IMR-90 (cell line): ENCODE data around the gene SYNE2. TPM values are rescaled to one million over a fixed set of nuclear protein-coding genes. Genes with fewer than 3 reads are reported as not detected.

Experiments
- ATAC-seq: fragments of 200-7000 bp; cut with Tn5 transposase; 2 replicates; pipeline ENCODE4 v1.9.1; 2020; ENCODE audit warnings: low read depth, mild to moderate bottlenecking, moderate library complexity
- BruUV-seq: library from RNA; stranded (reverse); fragments of 400-500 nt; replicated peaks from 2 replicates; lab custom pipeline; 2021; lab: Mats Ljungman, UMichigan
- CTCF ChIA-PET: fragments of 300-600 bp; formaldehyde crosslinking; extraction: SDS; loops from one replicate; lab custom pipeline; 2021; ENCODE audit warnings: antibody characterized with exemption; lab: Yijun Ruan, JAX
- POLR2A ChIA-PET: fragments of 300-600 bp; sonication (Branson Sonifier 250); formaldehyde crosslinking; loops from one replicate; lab custom pipeline; 2022; ENCODE audit warnings: antibody characterized with exemption; ENCODE audit not compliant: unreplicated experiment; lab: Charles Lee
- DNase-seq: peaks from one replicate; pipeline ENCODE4 v3.0.0; 2013
- H2AFZ ChIP-seq: replicated peaks from 2 replicates; pipeline ENCODE3; 2013; ENCODE audit warnings: low read length, mild to moderate bottlenecking; ENCODE audit not compliant: poor library complexity
- H2AK5ac ChIP-seq: 2 replicates; pipeline ENCODE4 v1.6.1; 2013; ENCODE audit warnings: low read depth, low read length, inconsistent platforms
- H2AK9ac ChIP-seq: replicated peaks from 2 replicates; pipeline ENCODE3; 2013; ENCODE audit warnings: mild to moderate bottlenecking, low read depth, low read length, moderate library complexity; ENCODE audit not compliant: poor library complexity
- H2BK120ac ChIP-seq: 2 replicates; pipeline ENCODE4 v1.6.1; 2013; ENCODE audit warnings: low read depth, low read length, inconsistent platforms
- H2BK15ac ChIP-seq: 3 replicates; pipeline ENCODE4 v1.6.1; 2013; ENCODE audit warnings: low read depth, low read length, inconsistent platforms
- H2BK20ac ChIP-seq: 2 replicates; pipeline ENCODE4 v1.6.1; 2013; ENCODE audit warnings: low read depth, mild to moderate bottlenecking, inconsistent platforms, low read length, moderate library complexity
- H2BK5ac ChIP-seq: 2 replicates; pipeline ENCODE4 v1.6.1; 2013; ENCODE audit warnings: mild to moderate bottlenecking, low read depth, low read length, inconsistent platforms; ENCODE audit not compliant: poor library complexity, severe bottlenecking
- H3K14ac ChIP-seq: replicated peaks from 2 replicates; pipeline ENCODE4 v1.6.1; 2013; ENCODE audit warnings: low read depth, low read length, inconsistent platforms
- H3K18ac ChIP-seq: 2 replicates; pipeline ENCODE4 v1.6.1; 2013; ENCODE audit warnings: low read depth, low read length, control low read depth
- H3K23ac ChIP-seq: 2 replicates; pipeline ENCODE4 v1.6.1; 2013; ENCODE audit warnings: low read depth, low read length, inconsistent platforms
- H3K27ac ChIP-seq: 2 replicates; pipeline ENCODE4 v1.5.1; 2013; ENCODE audit warnings: mild to moderate bottlenecking, control low read depth, low read length; ENCODE audit not compliant: insufficient read depth
- H3K27me3 ChIP-seq: 2 replicates; pipeline ENCODE4 v1.6.1; 2013; ENCODE audit warnings: low read length; ENCODE audit not compliant: control insufficient read depth, insufficient read depth
- H3K36me3 ChIP-seq: 2 replicates; pipeline ENCODE4 v1.6.1; 2013; ENCODE audit warnings: low read length, mixed read lengths; ENCODE audit not compliant: control insufficient read depth, insufficient read depth
- H3K4ac ChIP-seq: 2 replicates; pipeline ENCODE4 v1.6.1; 2013; ENCODE audit warnings: low read depth, low read length, inconsistent platforms
- H3K4me1 ChIP-seq: 2 replicates; pipeline ENCODE4 v1.6.1; 2013; ENCODE audit warnings: low read length, mixed read lengths; ENCODE audit not compliant: control insufficient read depth, insufficient read depth
- H3K4me2 ChIP-seq: 2 replicates; pipeline ENCODE4 v1.6.1; 2013; ENCODE audit warnings: low read depth, mild to moderate bottlenecking, control low read depth, low read length, moderate library complexity
- H3K4me3 ChIP-seq: 2 replicates; pipeline ENCODE4 v1.5.1; 2013; ENCODE audit warnings: low read depth, mild to moderate bottlenecking, control low read depth, low read length, moderate library complexity; ENCODE audit not compliant: insufficient read depth
- H3K56ac ChIP-seq: 2 replicates; pipeline ENCODE4 v1.6.1; 2013; ENCODE audit warnings: low read length, inconsistent platforms; ENCODE audit not compliant: insufficient read depth; ENCODE audit errors: extremely low read depth
- H3K79me1 ChIP-seq, 2 experiments: 2 replicates each; pipeline ENCODE4 v1.6.1; 2013; ENCODE audit warnings: low read length in 2 of 2, inconsistent platforms in 1 of 2, low read depth in 1 of 2
- H3K9ac ChIP-seq: 2 replicates; pipeline ENCODE4 v1.6.1; 2013; ENCODE audit warnings: low read depth, low read length, control low read depth
- H3K9me1 ChIP-seq: 2 replicates; pipeline ENCODE4 v1.6.1; 2013; ENCODE audit warnings: low read length, inconsistent platforms; ENCODE audit not compliant: insufficient read depth
- H3K9me3 ChIP-seq: 2 replicates; pipeline ENCODE4 v1.6.1; 2013; ENCODE audit warnings: low read length; ENCODE audit not compliant: control insufficient read depth, insufficient read depth
- H4K20me1 ChIP-seq: 2 replicates; pipeline ENCODE4 v1.6.1; 2013; ENCODE audit warnings: low read length, inconsistent platforms; ENCODE audit not compliant: insufficient read depth
- H4K5ac ChIP-seq: 2 replicates; pipeline ENCODE4 v1.6.1; 2013; ENCODE audit warnings: mild to moderate bottlenecking, low read depth, low read length, control low read depth
- H4K8ac ChIP-seq, 2 experiments: 2 replicates each; pipeline ENCODE4 v1.6.1; 2013; ENCODE audit warnings: low read depth in 2 of 2, low read length in 2 of 2, control low read depth in 1 of 2, inconsistent platforms in 1 of 2
- H4K91ac ChIP-seq: 2 replicates; pipeline ENCODE4 v1.6.1; 2013; ENCODE audit warnings: low read depth, low read length, inconsistent platforms; ENCODE audit not compliant: insufficient read depth
- BHLHE40 ChIP-seq: fragments of 150-350 bp; IDR thresholded peaks from 2 replicates; pipeline ENCODE4 v1.6.1; 2016; ENCODE audit warnings: mild to moderate bottlenecking, low read depth, low read length
- CEBPB ChIP-seq: IDR thresholded peaks from 2 replicates; pipeline ENCODE4 v1.6.1; 2012; ENCODE audit warnings: low read depth, low read length, improper control_type of control experiment
- CHD1 ChIP-seq: IDR thresholded peaks from 2 replicates; pipeline ENCODE4 v1.6.1; 2012; ENCODE audit warnings: low read depth, low read length, improper control_type of control experiment
- CTCF ChIP-seq: conservative IDR thresholded peaks from 2 replicates; pipeline ENCODE4 v1.5.1; 2012; ENCODE audit warnings: mild to moderate bottlenecking, low read depth, low read length, improper control_type of control experiment
- ELK1 ChIP-seq: fragments of 150-350 bp; IDR thresholded peaks from 2 replicates; pipeline ENCODE4 v1.6.1; 2016; ENCODE audit warnings: low read depth, mild to moderate bottlenecking, low read length, moderate library complexity, borderline replicate concordance
- FOS ChIP-seq: fragments of 150-350 bp; IDR thresholded peaks from 2 replicates; pipeline ENCODE4 v1.6.1; 2016; ENCODE audit warnings: low read depth, low read length
- MAFK ChIP-seq: IDR thresholded peaks from 2 replicates; pipeline ENCODE4 v1.6.1; 2012; ENCODE audit warnings: low read depth, low read length, improper control_type of control experiment
- MAZ ChIP-seq: IDR thresholded peaks from 2 replicates; pipeline ENCODE4 v1.6.1; 2012; ENCODE audit warnings: low read depth, mild to moderate bottlenecking, low read length, improper control_type of control experiment, moderate library complexity, borderline replicate concordance
- MXI1 ChIP-seq: IDR thresholded peaks from 2 replicates; pipeline ENCODE4 v1.6.1; 2012; ENCODE audit warnings: low read depth, mild to moderate bottlenecking, low read length, moderate library complexity, borderline replicate concordance
- NFE2L2 ChIP-seq: fragments of 150-350 bp; IDR thresholded peaks from 2 replicates; pipeline ENCODE4 v1.6.1; 2016; ENCODE audit warnings: low read depth, mild to moderate bottlenecking, low read length
- POLR2A ChIP-seq: IDR thresholded peaks from 2 replicates; pipeline ENCODE4 v1.6.1; 2012; ENCODE audit warnings: mild to moderate bottlenecking, low read depth, low read length
- RAD21 ChIP-seq: IDR thresholded peaks from 2 replicates; pipeline ENCODE4 v1.6.1; 2012; ENCODE audit warnings: low read length, improper control_type of control experiment
- RCOR1 ChIP-seq: IDR thresholded peaks from 2 replicates; pipeline ENCODE4 v1.6.1; 2012; ENCODE audit warnings: mild to moderate bottlenecking, low read length, improper control_type of control experiment; ENCODE audit not compliant: insufficient replicate concordance
- RFX5 ChIP-seq: IDR thresholded peaks from 2 replicates; pipeline ENCODE4 v1.8.0; 2012; ENCODE audit warnings: low read depth, mild to moderate bottlenecking, low read length, moderate library complexity
- SMC3 ChIP-seq: fragments of 150-350 bp; IDR thresholded peaks from 2 replicates; pipeline ENCODE4 v1.6.1; 2016; ENCODE audit warnings: low read depth, mild to moderate bottlenecking, antibody characterized with exemption, low read length, moderate library complexity
- WGBS, 2 experiments: methylation state at CpG; one replicate each; pipeline versions ENCODE4 v1.1.5 to v1.1.7; 2013; ENCODE audit warnings: missing lambda C conversion rate in 2 of 2; ENCODE audit not compliant: insufficient read length in 1 of 2; ENCODE audit errors: extremely low coverage in 2 of 2; 5-methylcytosine and 5-hydroxymethylcytosine counted together
- dilution Hi-C: fragments of 300-500 bp; cut with HindIII; formaldehyde crosslinking; loops from one replicate; pipeline ENCODE4 v1.14.3; 2018; ENCODE audit warnings: low sequenced_read_pairs; ENCODE audit not compliant: unreplicated experiment
- in situ Hi-C: fragments of 300-500 bp; cut with MboI; formaldehyde crosslinking; loops from 3 replicates; pipeline ENCODE4 v1.14.3; 2019; ENCODE audit warnings: low sequenced_read_pairs, inconsistent platforms, mixed read lengths
- intact Hi-C: fragments of 100-400 bp; cut with micrococcal nuclease; formaldehyde crosslinking; loops from 2 replicates; pipeline ENCODE4 v1.10.0; 2022
- polyA plus RNA-seq, 3 experiments: library from polyadenylated mRNA; depleted of rRNA; stranded (reverse); fragments of >200 nt; gene quantifications; 2 replicates each; pipeline ENCODE4 v1.2.3, GENCODE V29; 2012; ENCODE audit warnings: low replicate concordance in 1 of 3
- total RNA-seq: library from RNA; depleted of rRNA; stranded (reverse); fragments of >200 nt; gene quantifications from 2 replicates; pipeline ENCODE4 v1.2.3, GENCODE V29; 2012
- TF ChIP-seq, protein P1 (sequence below): fragments of 150-350 bp; IDR thresholded peaks from 2 replicates; pipeline ENCODE4 v1.6.1; 2017; ENCODE audit warnings: mild to moderate bottlenecking, antibody characterized with exemption, low read length, low read depth

Gene SYNE2
- total and polyA plus RNA-seq, 2 of the 4 experiments (the other 2 are of a cell fraction), result 5.2 to 28.9 TPM

- no peak overlapping the region for H3K9ac ChIP-seq
- no peak for ATAC-seq
- DNase-seq, result no peak
- no peaks in the 10 kb centered on the region for H4K20me1 ChIP-seq
- H3K23ac ChIP-seq, result no peak overlapping the region
- intact Hi-C loops (no loop called here), in situ Hi-C loops (no loop called here), dilution Hi-C loops (no loop called here)
- H2BK5ac ChIP-seq, result no peak overlapping the region
- no peaks in the 10 kb centered on the region for H3K9me3 ChIP-seq
- H3K79me1 ChIP-seq, result no peaks in the 10 kb centered on the region
- H3K36me3 ChIP-seq, result no peaks in the 10 kb centered on the region
- no peaks in the 10 kb centered on the region for H3K4me1 ChIP-seq
- no peak overlapping the region for H3K4me3 ChIP-seq
- no peak overlapping the region for H2BK15ac ChIP-seq
- no peak overlapping the region for H3K14ac ChIP-seq
- H4K5ac ChIP-seq, result no peak overlapping the region
- no peak overlapping the region for H3K56ac ChIP-seq
- CTCF ChIA-PET, result interaction anchor here (0.6 to 0.7 kb wide), 2 partner anchors 14 to 18 kb away, joined by 3 read pairs; no protein-coding TSS in a partner anchor
- no peaks in the 10 kb centered on the region for H3K9me1 ChIP-seq
- H3K27ac ChIP-seq, result no peak overlapping the region
- TF ChIP-seq CTCF (no peak), RCOR1 (no peak), RFX5 (no peak), NFE2L2 (no peak), RAD21 (no peak), ELK1 (no peak), MAZ (no peak), CEBPB (no peak), SMC3 (no peak), MXI1 (no peak), POLR2A (no peak), CHD1 (no peak), MAFK (no peak), BHLHE40 (no peak), FOS (no peak)
- TF ChIP-seq, protein P1, sequence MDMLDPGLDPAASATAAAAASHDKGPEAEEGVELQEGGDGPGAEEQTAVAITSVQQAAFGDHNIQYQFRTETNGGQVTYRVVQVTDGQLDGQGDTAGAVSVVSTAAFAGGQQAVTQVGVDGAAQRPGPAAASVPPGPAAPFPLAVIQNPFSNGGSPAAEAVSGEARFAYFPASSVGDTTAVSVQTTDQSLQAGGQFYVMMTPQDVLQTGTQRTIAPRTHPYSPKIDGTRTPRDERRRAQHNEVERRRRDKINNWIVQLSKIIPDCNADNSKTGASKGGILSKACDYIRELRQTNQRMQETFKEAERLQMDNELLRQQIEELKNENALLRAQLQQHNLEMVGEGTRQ, result no peak
- H3K4ac ChIP-seq, result no peak overlapping the region
- no peak overlapping the region for H2AFZ ChIP-seq
- H2AK9ac ChIP-seq, result peak overlapping the region; percentile 55
- no peak overlapping the region for H3K4me2 ChIP-seq
- no peaks in the 10 kb centered on the region for H3K27me3 ChIP-seq
- H4K91ac ChIP-seq, result no peak overlapping the region
- no peak overlapping the region for H2AK5ac ChIP-seq
- H4K8ac ChIP-seq, result no peak overlapping the region
- WGBS, 2 experiments, result 67% methylated on average over 3 of the region's 6 CpGs; no CpG with 5 or more reads in 1 of the 2 experiments
- no TSS peak for BruUV-seq
- H3K18ac ChIP-seq, result no peak overlapping the region
- H2BK120ac ChIP-seq, result no peak overlapping the region
- no peak overlapping the region for H2BK20ac ChIP-seq
- POLR2A ChIA-PET, result no interaction called here
Measured at GRCh38 chr14:64059454-64060198, 206.8 kb downstream of the SYNE2 start.
